Retinal pigment epithelial cell (primary cell): ENCODE data around the gene OSTC.
A peak's percentile ranks its signal among the peaks of the same experiment; 100 is the strongest.

ENCODE experiments used
- DNase-seq: peaks from one replicate; pipeline ENCODE4 v3.0.0-alpha.2; 2010; ENCODE audit warnings: low read depth
- H3K4me3 ChIP-seq: 2 replicates; pipeline ENCODE4 v1.5.1; 2011; ENCODE audit warnings: mild to moderate bottlenecking, low read length, control low read depth, moderate library complexity
- TF ChIP-seq, protein P1 (sequence below): conservative IDR thresholded peaks from 2 replicates; pipeline ENCODE4 v1.5.1; 2011; ENCODE audit warnings: low read depth, low read length, control low read depth, inconsistent platforms

The OSTC gene

DNA sequence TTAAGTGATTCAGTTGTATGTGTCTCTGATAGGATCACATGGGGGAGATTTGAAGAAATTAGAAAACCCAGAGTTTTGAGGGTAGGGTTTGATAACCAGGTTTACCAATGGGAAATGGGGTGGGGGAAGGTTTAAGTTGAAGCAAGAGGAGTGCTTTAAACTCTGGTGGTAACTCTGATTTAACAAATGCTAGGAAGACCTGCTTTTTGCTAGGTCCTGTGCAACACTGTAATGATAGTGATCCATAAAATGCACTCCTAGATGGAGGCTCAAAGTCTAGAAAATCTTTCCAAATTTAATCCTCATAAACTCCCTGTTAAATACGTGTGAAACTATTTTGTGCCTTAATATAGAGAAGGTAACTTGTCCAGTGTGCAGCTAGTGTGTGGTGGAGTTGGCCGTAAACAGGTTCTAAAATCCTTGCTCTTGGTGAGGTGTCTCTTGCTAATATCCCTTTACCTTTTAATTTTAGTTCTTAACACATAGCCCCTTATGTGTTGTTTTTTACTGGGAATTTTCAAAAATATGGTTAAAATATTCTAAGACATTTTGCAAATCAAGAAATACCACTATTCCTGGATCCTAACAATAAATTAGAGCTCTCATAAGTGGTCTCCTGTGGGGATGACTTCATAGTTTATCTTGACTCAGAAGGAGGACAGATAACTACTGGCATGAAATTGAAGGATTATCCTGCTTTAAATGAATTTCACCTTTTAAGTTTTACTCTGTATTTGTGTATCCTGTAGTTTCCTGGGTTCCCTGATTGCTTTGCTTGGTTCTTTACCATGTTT lies 25.9 kb upstream of the OSTC start:
- no peak overlapping the region for H3K4me3 ChIP-seq
- TF ChIP-seq, protein P1, sequence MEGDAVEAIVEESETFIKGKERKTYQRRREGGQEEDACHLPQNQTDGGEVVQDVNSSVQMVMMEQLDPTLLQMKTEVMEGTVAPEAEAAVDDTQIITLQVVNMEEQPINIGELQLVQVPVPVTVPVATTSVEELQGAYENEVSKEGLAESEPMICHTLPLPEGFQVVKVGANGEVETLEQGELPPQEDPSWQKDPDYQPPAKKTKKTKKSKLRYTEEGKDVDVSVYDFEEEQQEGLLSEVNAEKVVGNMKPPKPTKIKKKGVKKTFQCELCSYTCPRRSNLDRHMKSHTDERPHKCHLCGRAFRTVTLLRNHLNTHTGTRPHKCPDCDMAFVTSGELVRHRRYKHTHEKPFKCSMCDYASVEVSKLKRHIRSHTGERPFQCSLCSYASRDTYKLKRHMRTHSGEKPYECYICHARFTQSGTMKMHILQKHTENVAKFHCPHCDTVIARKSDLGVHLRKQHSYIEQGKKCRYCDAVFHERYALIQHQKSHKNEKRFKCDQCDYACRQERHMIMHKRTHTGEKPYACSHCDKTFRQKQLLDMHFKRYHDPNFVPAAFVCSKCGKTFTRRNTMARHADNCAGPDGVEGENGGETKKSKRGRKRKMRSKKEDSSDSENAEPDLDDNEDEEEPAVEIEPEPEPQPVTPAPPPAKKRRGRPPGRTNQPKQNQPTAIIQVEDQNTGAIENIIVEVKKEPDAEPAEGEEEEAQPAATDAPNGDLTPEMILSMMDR = no peak
- no peak for DNase-seq

DNA sequence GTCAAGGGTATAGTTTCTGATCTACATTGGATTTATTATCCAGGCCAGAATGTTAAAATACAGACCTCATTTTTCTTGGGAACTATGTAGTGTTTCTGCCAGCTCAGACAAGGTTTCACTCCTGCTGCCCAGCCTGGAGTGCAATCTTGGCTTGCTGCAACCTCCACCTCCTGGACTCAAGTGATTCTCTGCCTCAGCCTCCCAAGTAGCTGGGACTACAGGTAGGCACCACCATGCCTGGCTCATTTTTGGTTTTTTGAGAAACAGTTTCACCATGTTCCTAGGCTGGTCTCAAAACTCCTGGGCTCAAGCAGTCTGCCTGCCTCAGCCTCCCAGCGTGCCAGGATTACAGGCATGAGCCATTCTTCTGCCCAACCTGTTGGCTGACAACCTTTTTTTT lies 24.3 kb upstream of the OSTC start:
- H3K4me3 ChIP-seq = no peak overlapping the region
- TF ChIP-seq, protein P1 = no peak
- DNase-seq = no peak

DNA sequence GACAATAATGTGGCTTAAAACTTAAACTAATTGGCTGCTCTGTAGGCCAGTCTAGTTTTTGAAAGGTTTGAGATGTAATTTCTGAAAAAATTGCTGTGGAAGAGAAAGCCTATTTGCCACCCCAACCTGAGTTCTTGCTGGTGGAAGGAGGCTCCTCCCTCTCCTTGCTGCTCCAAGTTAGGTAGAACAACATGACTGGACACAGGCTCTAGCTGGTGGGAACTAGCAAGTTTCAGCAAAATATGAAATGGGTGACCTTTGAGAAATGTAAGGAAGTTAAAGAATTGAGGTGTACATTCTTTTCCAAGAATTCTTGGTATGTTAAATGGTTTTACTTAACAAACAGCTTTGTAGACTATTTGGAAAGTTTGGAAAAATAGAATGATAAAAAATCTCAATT lies 22.0 kb upstream of the OSTC start:
- TF ChIP-seq, protein P1 = no peak
- no peak for DNase-seq
- no peak overlapping the region for H3K4me3 ChIP-seq

DNA sequence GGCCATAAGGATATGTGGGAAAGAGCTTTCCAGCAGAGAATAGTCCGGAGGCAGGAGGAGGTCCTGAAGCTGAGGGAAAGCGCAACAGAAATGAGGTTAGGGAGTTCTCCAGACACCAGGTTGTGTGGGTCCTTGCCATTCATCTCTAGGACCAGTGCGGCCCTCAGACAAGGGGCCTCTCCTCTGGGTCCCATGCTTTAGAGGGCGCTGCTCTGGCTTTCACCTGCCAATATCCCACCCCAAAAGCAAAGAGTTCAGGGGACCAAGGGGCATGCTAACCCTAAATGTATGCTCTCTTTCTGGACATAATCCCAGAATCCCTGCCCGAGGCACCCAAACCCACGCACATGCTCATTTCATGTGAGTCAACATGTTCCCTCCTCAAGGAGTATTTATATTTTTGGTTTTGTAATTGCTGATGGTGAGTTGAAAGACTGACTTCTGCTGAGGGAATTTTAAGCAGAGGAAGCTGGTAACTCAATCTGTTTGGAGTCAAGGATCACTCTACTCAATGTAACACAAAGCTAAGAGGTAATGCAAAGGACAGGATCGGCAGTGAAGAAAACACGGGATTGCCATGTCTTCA lies 15.2 kb upstream of the OSTC start:
- no peak for DNase-seq
- H3K4me3 ChIP-seq = no peak overlapping the region
- TF ChIP-seq, protein P1 = no peak

DNA sequence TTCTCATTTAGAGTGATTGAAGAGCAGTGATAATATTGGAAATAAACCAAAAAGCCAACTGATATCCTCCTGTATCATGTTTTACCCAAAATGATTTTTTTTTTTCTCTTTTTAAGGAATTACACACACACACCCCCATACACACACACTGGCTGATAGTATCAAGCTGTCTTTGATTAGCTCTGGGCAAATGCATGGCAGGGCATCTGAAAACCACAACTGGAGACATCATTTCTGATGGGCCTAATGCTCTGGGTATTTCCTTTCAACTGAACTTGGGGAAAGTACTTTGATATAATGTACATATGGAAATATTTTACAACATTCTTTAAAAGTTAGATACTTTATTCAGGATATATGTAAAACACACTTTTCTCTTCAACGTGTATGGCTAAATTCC lies 14.2 kb upstream of the OSTC start:
- no peak overlapping the region for H3K4me3 ChIP-seq
- TF ChIP-seq, protein P1 = no peak
- DNase-seq = no peak

DNA sequence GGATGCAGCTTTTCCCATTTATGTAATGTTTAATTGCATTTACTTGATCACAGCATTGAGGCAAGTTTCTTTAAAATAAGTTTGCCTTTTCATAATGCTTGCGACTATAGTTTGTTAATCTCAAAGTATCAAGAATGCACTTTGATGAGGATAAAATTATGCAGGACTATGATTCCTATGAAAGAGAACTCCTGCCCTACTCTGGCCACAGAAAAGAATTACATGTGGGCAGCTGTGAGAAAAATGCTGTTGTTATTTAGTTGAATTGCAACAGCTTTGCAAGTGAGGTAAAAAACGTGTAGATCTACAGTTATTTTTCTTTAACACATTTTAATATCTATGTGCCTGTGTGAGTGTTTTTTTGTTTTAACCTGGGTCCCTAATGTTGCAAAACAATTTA lies 12.5 kb upstream of the OSTC start:
- TF ChIP-seq, protein P1 = peak; percentile 42
- no peak overlapping the region for H3K4me3 ChIP-seq
- no peak for DNase-seq

DNA sequence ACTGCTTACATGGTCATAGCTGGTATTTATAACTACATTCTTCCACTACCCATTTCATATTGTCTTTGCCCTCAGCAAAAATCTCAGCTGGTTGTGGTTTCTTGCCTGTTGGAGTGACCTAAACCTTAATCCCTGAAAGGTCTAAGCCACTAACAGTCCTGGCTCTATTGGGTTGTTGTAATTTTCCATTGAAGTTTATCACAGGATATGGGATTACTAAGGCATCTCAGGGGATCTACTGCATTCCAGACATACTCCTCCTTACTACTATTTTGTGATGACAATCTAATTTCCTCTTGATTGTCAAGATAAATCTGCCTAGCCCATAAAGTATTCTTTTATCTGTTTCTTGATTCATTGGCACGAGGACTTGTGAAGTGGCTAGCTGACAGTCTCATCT lies 6.2 kb upstream of the OSTC start:
- no peak overlapping the region for H3K4me3 ChIP-seq
- DNase-seq = peak; percentile 88

More for the DNA sequence above, 6.2 kb upstream of the OSTC start:
- TF ChIP-seq, protein P1 = no peak
